ENCODE data around the gene PHF11.

DNA sequence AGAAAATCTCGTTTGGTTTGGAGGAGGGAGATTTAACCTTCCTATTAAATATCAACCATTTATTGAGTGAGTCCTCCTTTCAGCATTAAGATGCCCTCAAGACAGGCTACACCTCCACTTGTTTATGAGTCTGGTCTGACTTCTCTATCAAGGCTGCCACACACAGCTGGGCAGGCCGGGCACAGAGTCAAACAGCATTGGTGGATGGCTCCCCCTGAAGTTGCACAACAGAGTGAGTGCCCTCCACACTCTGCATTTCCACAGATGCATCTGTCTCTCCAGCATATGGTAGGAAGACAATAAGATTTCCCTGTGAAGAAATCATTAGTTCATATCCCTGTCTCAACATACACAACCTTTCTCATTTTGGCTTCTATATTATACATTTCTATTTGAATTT, 31.4 kb downstream of the PHF11 start:
- TF ChIP-seq, protein P1, sequence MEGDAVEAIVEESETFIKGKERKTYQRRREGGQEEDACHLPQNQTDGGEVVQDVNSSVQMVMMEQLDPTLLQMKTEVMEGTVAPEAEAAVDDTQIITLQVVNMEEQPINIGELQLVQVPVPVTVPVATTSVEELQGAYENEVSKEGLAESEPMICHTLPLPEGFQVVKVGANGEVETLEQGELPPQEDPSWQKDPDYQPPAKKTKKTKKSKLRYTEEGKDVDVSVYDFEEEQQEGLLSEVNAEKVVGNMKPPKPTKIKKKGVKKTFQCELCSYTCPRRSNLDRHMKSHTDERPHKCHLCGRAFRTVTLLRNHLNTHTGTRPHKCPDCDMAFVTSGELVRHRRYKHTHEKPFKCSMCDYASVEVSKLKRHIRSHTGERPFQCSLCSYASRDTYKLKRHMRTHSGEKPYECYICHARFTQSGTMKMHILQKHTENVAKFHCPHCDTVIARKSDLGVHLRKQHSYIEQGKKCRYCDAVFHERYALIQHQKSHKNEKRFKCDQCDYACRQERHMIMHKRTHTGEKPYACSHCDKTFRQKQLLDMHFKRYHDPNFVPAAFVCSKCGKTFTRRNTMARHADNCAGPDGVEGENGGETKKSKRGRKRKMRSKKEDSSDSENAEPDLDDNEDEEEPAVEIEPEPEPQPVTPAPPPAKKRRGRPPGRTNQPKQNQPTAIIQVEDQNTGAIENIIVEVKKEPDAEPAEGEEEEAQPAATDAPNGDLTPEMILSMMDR (optimal IDR thresholded peaks at IDR 0.05 in 1 of 3, IDR thresholded peaks at IDR 0.05 in 1 of 3, conservative IDR thresholded peaks at IDR 0.05 in 1 of 3; ENCODE audit: extremely low read depth in 1 of 3, insufficient read depth in 2 of 3, low read length in 3 of 3) = no peak
- no peak for TF ChIP-seq EZH2 (IDR thresholded peaks at IDR 0.05; ENCODE audit: low read length)
